Activated T-helper 1 cell treated with anti-CD3 and anti-CD28 coated beads, Interleukin-2, amount 50 U/mL, for 16 hours (primary cell): ENCODE measurements around the gene BACH2.
A peak's percentile ranks its signal among the peaks of the same experiment; 100 is the strongest.
"Not testable (repeated sequence)": the region's sequence is repeated elsewhere in the genome, so short reads cannot be mapped to it uniquely, and the experiment has no call there.

ENCODE experiments used
- DNase-seq, 2 donors: peaks; one replicate each; pipeline ENCODE4 v3.0.0-alpha.2; 2020; ENCODE audit warnings: low read depth in 1 of 2, low spot score in 1 of 2

The BACH2 gene

DNA sequence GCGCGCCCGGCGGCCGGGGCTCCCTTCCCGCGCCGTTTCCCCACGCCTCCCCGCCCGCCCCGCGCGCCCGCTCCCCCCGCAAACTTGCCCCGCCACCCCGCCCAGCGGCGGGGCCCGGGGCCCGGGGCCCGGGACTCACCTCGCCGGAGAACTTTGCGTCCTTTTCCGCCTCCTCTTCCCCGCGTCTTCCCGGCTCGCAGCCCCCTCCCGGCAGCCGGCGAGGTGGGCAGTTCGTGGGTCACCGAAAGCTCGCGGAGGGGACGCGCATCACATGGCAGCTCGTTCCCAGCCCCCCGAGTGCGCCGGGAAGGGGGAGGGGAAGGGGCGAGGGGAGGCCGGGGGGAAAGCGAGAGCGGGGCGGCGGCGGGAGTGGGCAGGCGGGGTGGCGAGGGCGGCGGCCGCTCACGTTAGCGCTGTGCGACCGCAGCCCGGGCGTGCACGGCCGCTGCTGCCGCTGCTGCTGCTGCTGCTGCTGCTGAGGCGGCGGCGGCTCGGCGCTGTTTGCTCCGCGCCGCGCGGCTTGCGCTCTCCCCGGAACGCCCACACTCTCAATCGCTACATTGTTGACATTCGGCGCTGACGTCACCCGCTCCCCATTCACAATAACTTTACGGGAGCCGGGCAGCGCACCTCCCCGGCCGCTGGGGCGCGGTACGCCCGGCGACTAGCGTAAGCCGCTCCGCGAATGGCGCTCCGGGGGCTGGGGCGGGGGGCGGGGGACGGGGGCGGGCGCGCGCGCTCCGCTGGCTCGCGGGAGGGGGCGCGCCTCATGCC, at the start of gene BACH2:
TSS of gene BACH2 (minus strand) at position 503 of the 774 bp plus-strand sequence. CDS start 287,999 bp downstream, outside the sequence.
- peak; percentile 86 for DNase-seq

DNA sequence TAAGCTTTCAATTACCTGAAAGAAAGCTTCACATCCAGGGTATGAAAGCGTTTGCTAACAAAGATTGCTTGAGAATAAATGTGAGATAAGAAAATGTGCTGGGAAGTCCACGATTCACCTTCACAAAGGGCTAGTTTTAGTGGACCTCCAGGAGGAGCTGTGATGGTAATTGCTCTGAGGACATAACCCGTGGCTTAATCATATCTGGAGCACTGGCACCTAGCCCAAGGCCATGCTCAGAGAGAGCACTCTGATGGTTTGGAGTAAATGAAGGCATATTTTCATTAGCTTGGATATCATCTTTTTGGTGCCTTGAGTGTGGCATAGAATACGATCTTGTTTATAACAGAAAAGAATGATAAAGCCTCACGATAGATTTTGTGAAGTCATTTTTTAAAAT, 46.9 kb upstream of the BACH2 start:
- DNase-seq: no peak

DNA sequence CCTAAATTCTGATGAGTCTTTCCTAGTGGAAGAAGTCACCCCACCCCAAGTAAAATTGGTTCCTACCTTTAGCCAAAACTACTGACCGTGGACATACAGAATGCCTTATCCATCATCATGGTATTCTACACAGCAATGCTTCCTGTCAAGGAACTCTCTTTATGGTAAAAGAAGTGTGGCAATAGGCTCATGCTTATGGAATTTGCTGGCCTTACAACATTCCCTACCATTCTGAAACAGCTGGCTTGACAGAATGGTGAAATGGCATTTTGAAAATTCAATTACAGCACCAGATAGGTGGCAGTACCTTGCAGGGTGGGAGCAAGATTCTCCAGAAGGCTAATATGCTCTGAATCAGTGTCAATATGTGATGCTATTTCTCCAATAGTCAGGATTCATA, 41.8 kb upstream of the BACH2 start:
- no peak for DNase-seq

DNA sequence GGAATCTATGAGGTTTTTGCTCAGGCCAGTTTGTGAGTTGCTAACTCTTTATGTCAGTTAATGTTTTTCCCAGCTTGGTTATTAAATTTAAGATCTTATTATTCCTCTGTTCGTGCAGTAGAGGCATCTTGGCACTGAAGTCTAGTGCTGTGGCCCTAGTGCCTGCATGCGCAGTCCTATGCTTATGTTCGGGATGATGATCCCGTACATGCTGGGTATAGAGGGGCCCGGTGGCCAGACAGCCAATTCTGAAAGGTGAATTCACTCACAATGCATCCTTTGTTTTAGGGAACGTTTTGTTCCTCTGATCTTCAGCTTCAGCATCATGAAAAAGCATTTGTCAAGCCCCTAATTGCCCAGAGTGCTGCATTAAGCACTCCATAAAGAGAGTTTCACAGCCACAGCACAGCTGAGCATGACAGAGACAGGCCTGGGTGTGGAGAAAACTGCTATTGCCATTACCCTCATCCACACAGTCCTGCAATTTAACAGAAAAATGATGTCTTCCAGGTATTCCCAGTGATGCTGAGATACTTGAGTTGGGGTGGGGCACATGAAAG, 39.8 kb upstream of the BACH2 start:
- DNase-seq: no peak

DNA sequence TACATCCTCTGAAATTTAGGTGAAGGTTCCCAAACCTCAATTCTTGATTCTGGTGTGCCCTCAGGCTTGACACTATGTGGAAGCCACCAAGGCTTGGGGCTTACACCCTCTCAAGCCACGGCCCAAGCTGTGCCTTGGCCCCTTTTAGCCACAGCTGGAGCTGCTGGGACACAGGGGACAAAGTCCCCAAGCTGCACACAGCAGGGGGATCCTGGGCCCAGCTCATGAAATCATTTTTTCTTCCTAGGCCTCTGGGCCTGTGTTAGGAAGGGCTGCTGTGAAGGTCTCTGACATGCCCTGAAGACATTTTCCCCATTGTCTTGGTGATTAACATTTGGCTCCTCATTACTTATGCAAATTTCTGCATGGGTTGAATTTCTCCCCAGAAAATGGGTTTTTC, 37.3 kb upstream of the BACH2 start:
- DNase-seq: no peak

DNA sequence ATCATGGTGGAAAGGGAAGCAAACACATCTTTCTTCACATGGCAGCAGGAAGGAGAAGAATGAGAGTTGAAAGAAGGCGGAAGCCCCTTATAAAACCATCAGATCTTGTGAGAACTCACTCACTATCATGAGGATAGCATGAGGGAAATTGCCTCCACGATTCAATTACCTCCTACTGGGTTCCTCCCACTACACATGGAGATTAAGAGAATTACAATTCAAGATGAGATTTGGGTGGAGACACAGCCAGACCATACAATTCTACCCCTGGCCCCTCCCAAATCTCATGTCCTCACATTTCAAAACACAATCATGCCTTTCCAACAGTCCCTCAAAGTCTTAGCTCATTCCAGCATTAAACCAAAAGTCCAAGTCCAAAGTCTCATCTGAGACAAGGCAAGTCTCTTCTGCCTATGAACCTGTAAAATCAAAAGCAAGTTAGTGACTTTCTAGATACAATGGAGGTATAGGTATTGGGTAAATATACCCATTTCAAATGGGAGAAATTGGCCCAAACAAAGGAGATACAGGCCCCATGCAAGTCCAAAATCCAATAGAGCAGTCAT, 36.4 kb upstream of the BACH2 start:
- not testable (repeated sequence) for DNase-seq

DNA sequence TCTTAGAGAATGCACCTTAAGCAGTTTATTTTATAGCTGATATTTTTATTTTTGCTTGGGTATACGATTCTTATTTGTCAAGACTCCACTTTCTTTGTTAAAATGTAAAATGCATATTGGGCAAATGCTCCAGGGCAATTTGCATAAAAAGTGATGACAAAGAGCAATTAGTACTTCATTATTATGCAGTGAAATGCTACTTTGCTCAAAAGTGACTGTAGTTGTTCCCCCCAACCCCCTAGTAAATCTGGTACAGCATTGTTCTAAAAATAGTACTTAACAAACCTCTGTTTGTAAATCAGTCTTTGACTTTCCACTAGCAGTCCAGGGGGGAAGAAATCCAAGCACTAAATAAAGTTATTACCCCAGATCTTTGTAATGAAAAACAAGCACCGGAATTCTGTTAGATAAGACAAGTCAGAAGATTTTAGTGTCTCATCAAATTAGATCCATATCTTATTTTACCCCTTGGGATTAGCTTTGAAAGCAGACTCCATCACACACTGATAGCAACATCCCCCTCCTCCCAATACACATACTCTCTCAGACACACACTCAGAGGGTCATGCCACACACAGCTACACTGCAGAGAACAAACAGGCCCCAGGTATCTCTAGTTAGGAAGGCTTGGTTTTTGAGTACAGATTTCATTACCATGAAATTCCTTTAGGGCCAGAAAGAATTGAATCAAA, 32.9 kb upstream of the BACH2 start:
- no peak for DNase-seq

DNA sequence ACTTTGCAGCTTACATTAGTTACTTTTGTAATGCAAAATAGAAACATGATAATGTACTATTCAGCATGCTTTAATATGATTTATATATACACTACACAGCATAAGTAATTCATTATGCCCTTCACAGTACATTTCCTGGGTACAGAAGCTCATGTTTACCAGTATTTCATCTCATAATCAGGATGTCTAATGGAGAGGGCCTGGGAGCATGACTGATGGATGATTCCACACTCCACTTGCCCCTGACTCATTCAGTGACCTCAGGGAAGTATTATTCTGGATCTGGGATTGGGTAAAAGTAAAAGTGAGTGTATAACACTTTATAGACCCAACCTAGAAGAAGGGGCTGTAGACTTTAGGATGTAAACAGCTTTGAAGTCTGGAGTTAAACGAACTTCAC, 31.4 kb upstream of the BACH2 start:
- no peak for DNase-seq

DNA sequence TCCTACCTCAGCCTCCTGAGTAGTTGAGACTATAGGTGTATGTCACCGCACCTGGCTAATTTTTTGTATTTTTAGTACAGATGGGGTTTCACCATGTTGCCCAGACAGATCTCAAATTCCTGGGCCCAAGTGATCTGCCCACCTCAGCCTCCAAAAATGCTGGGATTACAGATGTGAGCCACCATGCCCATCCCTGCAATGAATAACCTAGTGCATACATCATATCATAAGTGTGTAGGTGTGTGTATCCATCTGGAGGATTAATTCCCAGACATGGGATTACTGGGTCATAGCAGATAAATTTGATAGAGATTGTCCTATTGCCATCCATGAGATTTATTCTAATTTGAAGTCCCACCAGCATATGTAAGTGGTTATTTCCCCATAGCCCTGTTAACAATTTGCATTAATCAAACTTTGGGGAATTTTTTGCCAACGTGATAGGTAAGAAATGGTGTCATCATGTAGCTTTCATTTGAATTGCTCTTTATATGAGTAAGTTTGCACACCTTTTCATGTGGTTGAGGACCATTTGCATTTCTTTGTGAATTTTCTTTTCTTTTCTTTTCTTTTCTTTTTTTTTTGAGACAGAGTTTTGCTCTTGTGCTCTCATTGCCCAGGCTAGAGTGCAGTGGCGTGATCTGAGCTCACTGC, 29.9 kb upstream of the BACH2 start:
- DNase-seq: no peak

DNA sequence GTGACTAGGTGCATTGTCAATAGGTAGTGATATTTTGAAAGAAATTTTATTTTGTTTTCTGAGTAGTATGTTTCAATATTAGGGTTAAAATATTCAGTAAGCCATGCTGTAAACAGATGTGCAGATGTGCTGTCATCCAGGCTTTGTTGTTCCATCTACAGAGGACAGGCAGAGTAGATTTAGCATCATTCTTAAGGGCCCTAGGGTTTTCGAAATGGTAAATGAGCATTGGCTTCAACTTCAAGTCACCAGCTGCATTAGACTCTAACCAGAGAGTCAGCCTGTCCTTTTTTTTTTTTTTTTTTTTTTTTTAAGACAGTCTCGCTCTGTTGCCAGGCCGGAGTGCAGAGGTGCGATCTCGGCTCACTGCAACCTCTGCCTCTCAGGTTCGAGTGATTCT, 27.1 kb upstream of the BACH2 start:
- no peak for DNase-seq

DNA sequence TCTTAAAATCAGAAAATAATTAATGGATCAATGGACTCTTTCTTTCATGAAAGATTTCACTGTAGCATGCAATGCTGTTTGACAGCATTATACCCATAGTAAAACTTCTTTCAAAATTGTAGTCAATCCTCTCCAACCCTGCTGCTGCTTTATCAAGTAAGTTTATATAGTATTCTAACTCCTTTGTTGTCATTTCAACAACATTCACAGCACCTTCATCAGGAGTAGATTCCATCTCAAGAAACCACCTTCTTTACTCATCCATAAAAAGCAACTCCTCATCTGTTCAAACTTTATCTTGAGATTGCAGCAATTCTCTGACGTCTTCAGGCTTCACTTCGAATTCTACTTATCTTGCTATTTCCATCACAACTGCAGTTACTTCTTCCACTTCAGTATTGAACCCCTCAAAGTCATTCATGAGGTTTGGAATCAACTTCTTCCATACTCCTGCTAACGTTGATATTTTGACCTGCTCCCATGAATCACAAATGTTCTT, 26.4 kb upstream of the BACH2 start:
- DNase-seq: no peak

DNA sequence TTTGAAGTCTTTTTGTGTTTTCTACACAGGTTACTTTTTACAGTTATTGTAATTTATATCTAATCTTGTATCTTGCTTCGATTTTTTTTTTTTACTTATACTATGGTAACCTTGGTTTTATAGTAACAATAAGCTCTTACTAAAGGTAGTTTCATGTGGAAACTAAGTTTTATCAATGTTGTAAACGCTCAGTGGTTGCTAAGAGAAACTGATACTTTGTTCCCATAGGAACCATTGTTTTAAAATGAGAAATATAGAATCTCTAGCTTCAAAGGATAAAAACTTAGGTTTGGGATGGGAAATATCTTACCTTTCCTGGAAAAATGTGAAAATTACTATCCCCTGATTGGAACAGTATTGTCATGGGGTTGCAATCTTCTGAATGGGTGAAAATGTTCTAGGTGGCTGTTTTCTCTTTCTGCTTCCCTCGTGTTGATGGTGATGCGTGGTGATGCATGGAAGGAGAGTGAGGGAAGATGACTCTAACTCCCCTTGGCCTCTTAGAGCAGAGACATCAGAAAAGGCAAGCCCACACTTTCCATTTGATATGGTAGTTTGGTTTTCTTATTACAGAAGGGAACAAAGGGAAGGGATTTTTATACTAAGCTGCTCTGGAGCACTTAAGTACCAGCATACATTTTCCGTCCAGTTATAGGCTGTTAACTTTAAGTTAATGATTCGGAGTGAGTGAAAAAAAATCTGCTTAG, 23.5 kb upstream of the BACH2 start:
- DNase-seq: no peak

DNA sequence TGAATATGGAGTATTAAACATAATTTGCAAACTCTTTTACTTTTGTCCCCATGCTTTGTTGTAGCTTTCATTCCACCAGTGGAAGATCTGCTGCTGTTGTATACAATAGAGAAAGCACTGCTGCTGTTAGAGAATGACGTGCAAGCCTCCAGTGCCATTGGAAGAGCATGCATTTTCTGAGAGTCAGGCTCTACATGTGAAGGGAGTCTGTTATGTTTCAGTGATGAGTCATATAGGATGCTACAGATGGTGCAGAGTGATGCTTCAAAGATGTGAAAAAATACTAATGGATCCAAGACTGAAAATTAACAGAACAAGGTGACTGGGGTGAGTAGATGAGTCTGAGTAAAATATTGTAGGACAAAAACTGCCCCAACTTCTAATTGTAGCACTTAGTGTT, 22.4 kb upstream of the BACH2 start:
- no peak for DNase-seq

DNA sequence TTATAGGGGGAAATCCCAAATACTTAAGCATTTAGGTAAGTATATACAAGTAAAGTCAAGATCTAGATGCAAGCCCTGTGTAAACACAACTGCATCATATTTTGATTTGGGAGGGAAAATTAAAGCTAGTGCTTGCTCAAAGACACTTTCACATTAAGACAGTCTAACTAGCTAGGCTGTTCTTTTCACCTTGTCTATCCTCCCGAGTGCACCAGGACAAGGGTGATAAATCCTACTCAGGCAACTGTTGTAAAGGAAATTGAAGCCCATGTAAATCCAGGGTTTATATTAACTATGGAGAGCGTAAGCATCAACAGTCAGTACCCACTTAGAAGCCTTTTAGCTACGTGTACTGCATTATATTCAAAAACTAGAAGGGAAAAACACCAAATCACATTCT, 19.3 kb upstream of the BACH2 start:
- no peak for DNase-seq

DNA sequence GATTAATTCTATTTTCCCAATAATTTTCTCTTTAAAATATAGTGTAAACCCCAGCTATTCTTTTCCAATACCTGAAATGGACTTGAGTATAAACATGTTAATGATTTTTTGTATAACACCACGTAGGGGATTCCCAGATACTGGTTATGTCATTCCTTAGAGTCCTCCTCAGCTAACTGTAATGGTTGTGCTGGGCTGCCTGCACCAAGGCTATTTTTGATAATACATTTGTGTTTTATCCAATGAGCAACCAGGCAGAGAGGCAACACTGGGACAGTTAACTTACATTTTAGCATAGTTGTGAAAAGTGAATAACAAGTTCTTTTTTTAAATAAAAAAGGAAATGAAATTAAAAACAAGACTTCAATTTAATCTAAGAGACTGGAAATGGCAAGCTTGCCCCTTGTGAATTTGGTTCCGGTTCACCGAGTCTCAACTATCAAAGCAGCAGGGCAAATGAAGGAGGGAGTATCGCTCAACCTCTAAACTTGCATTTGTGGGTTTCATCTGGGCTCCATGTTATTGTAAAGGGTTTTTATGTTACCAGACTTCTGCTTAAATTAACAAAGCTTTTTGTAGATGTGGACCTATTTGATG, 18.8 kb upstream of the BACH2 start:
- no peak for DNase-seq

DNA sequence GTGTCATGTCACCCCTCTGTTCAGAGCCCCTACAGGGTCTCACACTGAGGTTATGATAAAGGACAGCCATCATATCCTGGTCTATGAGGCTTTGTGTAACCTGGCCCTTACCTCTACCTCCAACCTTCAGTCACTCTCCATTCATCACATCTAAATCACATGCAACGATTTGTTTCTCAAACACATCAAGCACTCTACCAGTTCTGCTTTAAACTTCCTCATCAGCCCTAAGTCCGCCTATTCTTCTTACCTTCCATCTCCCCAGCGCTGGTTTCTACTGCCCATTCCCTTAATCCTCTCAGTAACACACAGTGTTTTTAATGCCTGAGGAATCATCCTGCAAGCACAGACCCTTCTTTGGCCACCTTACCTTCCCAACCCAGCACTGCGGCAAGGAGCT, 17.9 kb upstream of the BACH2 start:
- no peak for DNase-seq

DNA sequence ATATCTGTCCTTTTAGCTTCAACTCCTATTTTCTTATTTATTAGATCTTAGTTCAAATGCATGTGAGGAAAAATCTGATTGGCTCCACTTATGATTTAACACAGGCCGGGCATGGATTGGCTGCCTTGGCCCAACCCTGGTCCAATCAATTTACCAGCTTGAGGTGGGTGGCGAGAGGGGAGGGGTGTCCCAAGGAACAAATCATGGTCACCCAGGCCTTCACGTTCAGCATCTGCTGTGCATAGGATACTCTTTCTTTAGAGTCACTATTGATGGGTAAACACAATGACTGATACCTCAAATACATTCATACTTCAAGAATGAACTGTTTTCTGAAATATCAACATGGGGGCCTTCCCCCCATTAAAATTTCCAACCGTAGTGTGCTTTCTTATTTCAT, 14.9 kb upstream of the BACH2 start:
- no peak for DNase-seq

DNA sequence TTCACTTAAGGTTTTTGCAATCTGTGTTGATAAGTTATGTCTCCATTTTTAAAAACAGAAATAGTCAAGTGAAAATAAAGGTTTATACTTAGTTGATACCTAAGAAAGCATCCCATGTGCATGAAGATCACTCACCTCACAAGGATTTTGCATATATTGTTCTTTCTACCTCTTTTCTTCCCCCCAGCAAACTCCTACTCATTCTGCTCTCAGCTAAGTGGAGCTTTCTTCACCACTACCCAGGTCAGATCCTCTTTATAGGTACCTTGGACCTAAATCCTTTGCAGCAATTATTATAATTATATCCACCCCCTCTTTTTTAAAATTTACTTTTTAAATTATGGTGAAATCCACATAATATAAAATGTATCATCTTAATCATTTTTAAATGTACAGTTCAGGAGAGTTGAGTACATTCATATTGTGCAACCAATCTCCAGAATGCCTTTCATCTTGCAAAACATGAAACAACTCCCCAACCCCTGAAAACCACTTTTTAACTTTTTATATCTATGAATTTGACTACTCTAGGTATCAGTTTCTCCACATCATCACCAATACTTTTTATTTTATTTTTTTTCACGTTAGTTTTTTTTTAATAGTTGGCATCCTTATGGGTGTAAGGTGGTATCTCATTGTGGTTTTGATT, 9.3 kb upstream of the BACH2 start:
- no peak for DNase-seq

DNA sequence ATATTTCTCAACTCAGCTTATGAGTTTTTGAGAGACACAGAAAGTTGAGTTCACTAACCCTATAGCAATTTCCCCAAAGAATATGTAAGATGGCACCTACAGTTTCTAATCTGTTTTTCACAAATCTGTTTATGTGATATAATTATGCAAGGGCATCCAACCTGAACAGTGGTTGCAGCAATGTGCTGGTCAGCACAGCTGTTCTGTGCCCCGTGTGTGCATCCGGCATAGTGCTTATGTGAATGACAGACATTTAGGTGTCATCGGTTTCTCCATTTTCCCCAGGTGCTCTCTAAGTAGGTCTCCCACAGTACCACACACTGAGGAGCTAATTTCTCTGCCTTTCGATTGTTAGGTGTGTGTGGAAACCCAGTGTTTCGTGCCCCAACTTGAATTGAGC, 7.7 kb upstream of the BACH2 start:
- no peak for DNase-seq

DNA sequence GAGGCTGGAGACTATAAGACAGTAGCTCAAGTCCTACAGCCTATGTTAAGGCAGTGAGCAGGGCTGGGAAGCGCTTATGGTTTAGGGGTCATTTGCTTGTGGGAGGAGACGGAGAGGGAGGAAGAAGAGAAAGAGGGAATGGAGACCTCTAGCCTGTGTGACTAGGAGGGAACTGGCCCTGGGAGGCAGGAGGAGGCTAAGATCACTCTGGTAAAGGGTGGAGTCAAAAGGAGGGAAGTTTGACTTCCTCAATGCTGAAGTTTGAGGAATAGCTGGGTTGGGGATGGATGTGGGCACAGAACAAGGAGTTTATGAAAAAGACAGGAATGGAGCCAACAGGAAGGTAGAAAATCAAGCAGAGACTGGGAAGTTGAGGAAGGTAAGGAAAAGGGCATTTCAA, 6.4 kb upstream of the BACH2 start:
- DNase-seq: no peak
